Measurements from ENCODE around the gene ZNF710. TPM values are rescaled to one million over a fixed set of nuclear protein-coding genes. Genes with fewer than 3 reads are reported as not detected.

ZNF710 gene
- total RNA-seq, 2 experiments from 2014 or later, result 22.7 to 24.9 TPM

GRCh38 chr15:90055182-90055581 is 54.1 kb downstream of the ZNF710 start:
- Mint-ChIP-seq H3K4me3 (no peak overlapping the region), H3K27me3 (ENCODE audit: low read depth) (no peaks in the 10 kb centered on the region), H3K4me1 (ENCODE audit: low read depth) (peaks cover 27% of the 10 kb centered on the region), H3K9me3 (ENCODE audit: insufficient read depth) (no peaks in the 10 kb centered on the region), H3K36me3 (ENCODE audit: low read depth) (peaks cover 3% of the 10 kb centered on the region), H3K27ac (no peak overlapping the region)
- POLR2A ChIA-PET, result interaction anchor here (1.9 kb wide), 1 partner anchor 42 kb away, joined by 6 read pairs; no protein-coding TSS in a partner anchor
- DNase-seq, result no peak
- ATAC-seq, result no peak
- CTCF ChIA-PET, result interaction anchor here (0.9 to 1.5 kb wide), 2 partner anchors 16 to 295 kb away, joined by 3 read pairs; no protein-coding TSS in a partner anchor

GRCh38 chr15:90056529-90056928 is 55.4 kb downstream of the ZNF710 start:
- POLR2A ChIA-PET, result interaction anchor here (1.5 to 1.9 kb wide), 2 partner anchors 43 to 163 kb away, joined by 3 to 6 read pairs; partner anchors contain the start of gene AP3S2
- H3K27ac Mint-ChIP-seq, result no peak overlapping the region
- H3K36me3 Mint-ChIP-seq (ENCODE audit: low read depth), result peaks cover 3% of the 10 kb centered on the region

GRCh38 chr15:90058308-90058707 is 57.2 kb downstream of the ZNF710 start:
- no peak for ATAC-seq
- CTCF ChIA-PET, result interaction anchor here (2.0 kb wide), 1 partner anchor 13 kb away, joined by 13 read pairs; no protein-coding TSS in a partner anchor
- no peak for DNase-seq
- H3K4me1 Mint-ChIP-seq (ENCODE audit: low read depth), result peaks cover 47% of the 10 kb centered on the region
- H3K27me3 Mint-ChIP-seq (ENCODE audit: low read depth), result no peaks in the 10 kb centered on the region
- no peaks in the 10 kb centered on the region for H3K9me3 Mint-ChIP-seq (ENCODE audit: insufficient read depth)
- peaks cover 3% of the 10 kb centered on the region for H3K36me3 Mint-ChIP-seq (ENCODE audit: low read depth)
- POLR2A ChIA-PET, result interaction anchor here (1.6 kb wide), 1 partner anchor 24 kb away, joined by 5 read pairs; no protein-coding TSS in a partner anchor
- H3K4me3 Mint-ChIP-seq, result no peak overlapping the region
- H3K27ac Mint-ChIP-seq, result no peak overlapping the region

More at GRCh38 chr15:90056529-90056928, 55.4 kb downstream of the ZNF710 start:
- H3K4me1 Mint-ChIP-seq (ENCODE audit: low read depth), result peaks cover 33% of the 10 kb centered on the region
- no peak overlapping the region for H3K4me3 Mint-ChIP-seq
- no peaks in the 10 kb centered on the region for H3K9me3 Mint-ChIP-seq (ENCODE audit: insufficient read depth)
- ATAC-seq, result no peak
- no peaks in the 10 kb centered on the region for H3K27me3 Mint-ChIP-seq (ENCODE audit: low read depth)
- no peak for DNase-seq
- CTCF ChIA-PET, result interaction anchor here (1.1 to 1.8 kb wide), 2 partner anchors 8 to 15 kb away, joined by 3 to 6 read pairs; no protein-coding TSS in a partner anchor

- POLR2A ChIA-PET, result interaction anchor here (0.9 to 1.8 kb wide), 5 partner anchors 16 to 175 kb away, joined by 3 to 5 read pairs (median 4); partner anchors contain the start of genes CIB1 and GDPGP1
- H3K27ac Mint-ChIP-seq, result peak overlapping the region; percentile 84
- H3K4me1 Mint-ChIP-seq (ENCODE audit: low read depth), result peaks cover 50% of the 10 kb centered on the region
- H3K4me3 Mint-ChIP-seq, result no peak overlapping the region
- H3K27me3 Mint-ChIP-seq (ENCODE audit: low read depth), result no peaks in the 10 kb centered on the region
- H3K9me3 Mint-ChIP-seq (ENCODE audit: insufficient read depth), result no peaks in the 10 kb centered on the region
- DNase-seq, result no peak
- ATAC-seq, result no peak
- CTCF ChIA-PET, result interaction anchor here (1.5 to 2.0 kb wide), 2 partner anchors 12 to 56 kb away, joined by 3 to 13 read pairs; no protein-coding TSS in a partner anchor
- H3K36me3 Mint-ChIP-seq (ENCODE audit: low read depth), result peaks cover 3% of the 10 kb centered on the region
Measured at GRCh38 chr15:90058775-90059174, 57.7 kb downstream of the ZNF710 start.

GRCh38 chr15:90059208-90059985 is 58.3 kb downstream of the ZNF710 start:
- Mint-ChIP-seq H3K27ac (peak overlapping the region; percentile 84), H3K27me3 (ENCODE audit: low read depth) (no peaks in the 10 kb centered on the region), H3K9me3 (ENCODE audit: insufficient read depth) (no peaks in the 10 kb centered on the region), H3K4me3 (peak overlapping the region; percentile 45), H3K36me3 (ENCODE audit: low read depth) (peaks cover 3% of the 10 kb centered on the region), H3K4me1 (ENCODE audit: low read depth) (peaks cover 54% of the 10 kb centered on the region)
- CTCF ChIA-PET, result interaction anchor here (0.6 to 2.0 kb wide), 7 partner anchors 11 to 185 kb away, joined by 3 to 13 read pairs (median 4); no protein-coding TSS in a partner anchor
- peak; percentile 94 for ATAC-seq
- peak; percentile 82 for DNase-seq
- POLR2A ChIA-PET, result interaction anchor here (0.7 to 1.8 kb wide), 7 partner anchors 15 to 175 kb away, joined by 3 to 5 read pairs (median 4); partner anchors contain the start of genes AP3S2, CIB1, GDPGP1 and ZNF710

GRCh38 chr15:90060797-90061196 is 59.7 kb downstream of the ZNF710 start:
- H3K36me3 Mint-ChIP-seq (ENCODE audit: low read depth), result peaks cover 2% of the 10 kb centered on the region
- DNase-seq (no peak), ATAC-seq (no peak)
- peaks cover 54% of the 10 kb centered on the region for H3K4me1 Mint-ChIP-seq (ENCODE audit: low read depth)
- peak overlapping the region; percentile 42 for H3K27ac Mint-ChIP-seq
- ChIA-PET CTCF (interaction anchor here (1.0 to 1.6 kb wide), 3 partner anchors 9 to 162 kb away, joined by 3 to 7 read pairs (median 4); partner anchors contain the start of gene ZNF710), POLR2A (interaction anchor here (1.8 kb wide), 1 partner anchor 14 kb away, joined by 4 read pairs; no protein-coding TSS in a partner anchor)
- no peaks in the 10 kb centered on the region for H3K27me3 Mint-ChIP-seq (ENCODE audit: low read depth)
- no peaks in the 10 kb centered on the region for H3K9me3 Mint-ChIP-seq (ENCODE audit: insufficient read depth)
- no peak overlapping the region for H3K4me3 Mint-ChIP-seq

- Mint-ChIP-seq H3K27me3 (ENCODE audit: low read depth) (no peaks in the 10 kb centered on the region), H3K4me3 (no peak overlapping the region), H3K9me3 (ENCODE audit: insufficient read depth) (no peaks in the 10 kb centered on the region)
Measured at GRCh38 chr15:90062023-90062442, 60.9 kb downstream of the ZNF710 start.

GRCh38 chr15:90062462-90062932 is 61.4 kb downstream of the ZNF710 start:
- no peak overlapping the region for H3K4me3 Mint-ChIP-seq
- DNase-seq, result no peak
- H3K9me3 Mint-ChIP-seq (ENCODE audit: insufficient read depth), result no peaks in the 10 kb centered on the region
- peaks cover 2% of the 10 kb centered on the region for H3K36me3 Mint-ChIP-seq (ENCODE audit: low read depth)
- H3K27me3 Mint-ChIP-seq (ENCODE audit: low read depth), result no peaks in the 10 kb centered on the region
- no peak for ATAC-seq
- ChIA-PET CTCF (interaction anchor here (1.1 kb wide), 1 partner anchor 28 kb away, joined by 3 read pairs; no protein-coding TSS in a partner anchor), POLR2A (no interaction called here)
- peak overlapping the region; percentile 82 for H3K27ac Mint-ChIP-seq
- peaks cover 53% of the 10 kb centered on the region for H3K4me1 Mint-ChIP-seq (ENCODE audit: low read depth)

More at GRCh38 chr15:90062023-90062442, 60.9 kb downstream of the ZNF710 start:
- Mint-ChIP-seq H3K4me1 (ENCODE audit: low read depth) (peaks cover 53% of the 10 kb centered on the region), H3K36me3 (ENCODE audit: low read depth) (peaks cover 2% of the 10 kb centered on the region), H3K27ac (peak overlapping the region; percentile 82)
- POLR2A ChIA-PET, result no interaction called here
- no peak for ATAC-seq
- CTCF ChIA-PET, result interaction anchor here (1.1 to 1.6 kb wide), 2 partner anchors 8 to 28 kb away, joined by 3 to 7 read pairs; no protein-coding TSS in a partner anchor
- DNase-seq, result peak; percentile 33

GRCh38 chr15:90062973-90063769 is 62.0 kb downstream of the ZNF710 start:
- no peak overlapping the region for H3K4me3 Mint-ChIP-seq
- POLR2A ChIA-PET, result no interaction called here
- H3K36me3 Mint-ChIP-seq (ENCODE audit: low read depth), result peaks cover 3% of the 10 kb centered on the region
- CTCF ChIA-PET, result no interaction called here
- H3K27ac Mint-ChIP-seq, result peak overlapping the region; percentile 34
- no peaks in the 10 kb centered on the region for H3K27me3 Mint-ChIP-seq (ENCODE audit: low read depth)
- no peak for DNase-seq
- H3K4me1 Mint-ChIP-seq (ENCODE audit: low read depth), result peaks cover 49% of the 10 kb centered on the region
- no peak for ATAC-seq
- no peaks in the 10 kb centered on the region for H3K9me3 Mint-ChIP-seq (ENCODE audit: insufficient read depth)

- Mint-ChIP-seq H3K4me3 (no peak overlapping the region), H3K27me3 (ENCODE audit: low read depth) (no peaks in the 10 kb centered on the region), H3K9me3 (ENCODE audit: insufficient read depth) (no peaks in the 10 kb centered on the region), H3K36me3 (ENCODE audit: low read depth) (peaks cover 6% of the 10 kb centered on the region), H3K4me1 (ENCODE audit: low read depth) (peaks cover 43% of the 10 kb centered on the region), H3K27ac (no peak overlapping the region)
- ChIA-PET POLR2A (interaction anchor here (0.7 kb wide), 1 partner anchor 52 kb away, joined by 4 read pairs; no protein-coding TSS in a partner anchor), CTCF (no interaction called here)
- DNase-seq (no peak), ATAC-seq (no peak)
Measured at GRCh38 chr15:90063770-90064247, 62.7 kb downstream of the ZNF710 start.

Data from activated CD8-positive, alpha-beta T cell treated with anti-CD3 and anti-CD28 coated beads, Interleukin-2, amount 10 ng/mL, durations not matched to agents 7 days and 5 days (primary cell).